HT-29 (cell line): Measurements from ENCODE around the gene DMWD. TPM values are rescaled to one million over a fixed set of nuclear protein-coding genes. Genes with fewer than 3 reads are reported as not detected.
"Not testable (repeated sequence)": the region's sequence is repeated elsewhere in the genome, so short reads cannot be mapped to it uniquely, and the experiment has no call there.

Experiments used
- DNase-seq: peaks from one replicate; pipeline ENCODE4 v3.0.0-alpha.2; 2015; ENCODE audit warnings: low spot score
- total RNA-seq: library from RNA; depleted of rRNA; stranded (reverse); fragments of >200 nt; shearing (Covaris generic); gene quantifications from 2 replicates; pipeline ENCODE4 v1.2.3, GENCODE V29; 2014; rRNA removed

Gene DMWD
- total RNA-seq, 1 experiment from 2014 or later, result 108 TPM

DNA sequence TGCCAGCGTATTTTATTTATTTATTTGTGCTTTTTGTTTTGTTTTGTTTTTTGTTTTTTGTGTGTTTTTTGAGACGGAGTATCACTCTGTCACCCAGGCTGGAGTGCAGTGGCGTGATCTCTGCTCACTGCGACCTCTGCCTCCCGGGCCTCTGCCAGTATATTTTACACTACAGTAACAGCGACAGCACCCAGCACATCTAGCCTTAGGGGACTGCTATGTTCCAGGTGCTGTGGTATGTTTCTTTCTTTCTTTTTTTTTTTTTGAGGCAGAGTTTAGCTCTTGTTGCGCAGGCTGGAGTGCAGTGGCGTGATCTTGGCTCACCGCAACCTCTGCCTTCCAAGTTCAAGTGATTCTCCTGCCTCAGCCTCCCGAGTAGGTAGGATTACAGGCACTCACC, 41.2 kb downstream of the DMWD start:
- not testable (repeated sequence) for DNase-seq

DNA sequence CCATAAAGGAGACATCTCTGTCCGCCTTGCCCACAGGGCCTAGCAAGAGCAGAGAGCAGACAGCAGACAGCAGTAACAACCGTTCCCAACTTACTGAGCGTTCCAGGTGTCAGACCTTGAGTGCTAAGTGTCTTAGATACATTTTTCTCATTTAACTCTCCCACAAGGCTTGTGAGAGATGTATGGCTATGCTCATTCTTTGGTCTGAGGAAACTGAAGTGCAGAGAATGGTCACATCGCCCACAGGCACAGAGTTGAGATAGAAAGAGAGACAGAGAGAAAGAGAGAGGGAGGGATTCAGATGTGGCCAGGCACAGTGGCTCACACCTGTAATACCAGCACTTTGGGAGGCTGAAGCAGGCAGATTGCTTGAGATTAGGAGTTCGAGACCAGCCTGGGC, 45.1 kb downstream of the DMWD start:
- no peak for DNase-seq

DNA sequence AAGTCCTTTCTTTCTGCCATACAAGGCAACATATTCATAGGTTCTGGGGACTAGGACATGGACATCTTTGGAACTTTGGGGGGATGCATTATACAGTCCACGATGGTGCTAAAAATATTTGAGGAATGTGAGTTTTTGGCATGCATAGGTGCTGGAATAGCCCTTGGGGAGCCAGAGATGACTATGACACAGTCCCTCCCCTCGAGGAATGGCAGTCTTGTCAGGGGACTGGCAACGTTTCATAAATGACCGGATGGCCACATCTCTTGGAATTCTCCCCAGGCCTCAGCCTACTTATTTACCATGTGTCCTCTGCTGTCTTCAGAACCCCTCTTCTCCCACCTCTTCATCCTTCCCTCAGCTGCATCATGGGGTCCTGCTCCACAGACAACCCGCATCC, 45.8 kb downstream of the DMWD start:
- no peak for DNase-seq

DNA sequence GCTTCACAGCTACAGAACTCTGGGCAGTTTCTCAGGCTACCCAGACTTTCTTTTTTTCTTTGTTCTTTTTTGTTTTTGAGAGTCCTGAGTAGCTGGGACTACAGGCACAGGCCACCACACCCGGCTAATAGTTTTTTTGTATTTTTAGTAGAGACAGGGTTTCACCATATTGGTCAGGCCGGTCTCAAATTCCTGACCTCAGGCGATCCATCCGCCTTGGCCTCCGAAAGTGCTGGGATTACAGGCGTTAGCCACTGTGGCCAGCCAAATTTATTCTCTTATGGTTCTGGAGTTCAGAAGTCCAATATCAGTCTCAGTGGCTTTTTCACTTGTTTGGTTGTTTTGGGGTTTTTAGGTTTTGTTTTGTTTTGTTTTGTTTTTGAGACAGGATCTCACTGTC, 47.0 kb downstream of the DMWD start:
- no peak for DNase-seq

DNA sequence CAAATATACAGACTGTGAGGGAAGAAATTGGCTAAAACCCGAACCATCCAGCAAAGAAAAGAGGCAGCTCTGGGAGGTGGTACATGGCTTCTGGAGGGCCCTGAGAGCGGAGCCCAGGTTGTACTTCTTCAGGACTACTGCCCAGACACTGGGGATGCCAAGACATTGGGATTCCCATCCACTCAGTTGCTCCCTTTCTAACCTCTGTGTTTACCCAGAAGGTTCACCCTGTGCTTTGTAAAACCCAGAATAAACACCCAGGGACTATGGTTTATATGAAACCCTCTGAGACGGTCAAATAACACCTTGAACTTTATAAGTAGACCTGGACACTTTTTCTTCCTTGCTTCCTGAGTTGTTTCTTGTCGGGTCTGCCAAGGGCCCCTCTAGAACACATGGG, 49.7 kb downstream of the DMWD start:
- DNase-seq, result no peak

DNA sequence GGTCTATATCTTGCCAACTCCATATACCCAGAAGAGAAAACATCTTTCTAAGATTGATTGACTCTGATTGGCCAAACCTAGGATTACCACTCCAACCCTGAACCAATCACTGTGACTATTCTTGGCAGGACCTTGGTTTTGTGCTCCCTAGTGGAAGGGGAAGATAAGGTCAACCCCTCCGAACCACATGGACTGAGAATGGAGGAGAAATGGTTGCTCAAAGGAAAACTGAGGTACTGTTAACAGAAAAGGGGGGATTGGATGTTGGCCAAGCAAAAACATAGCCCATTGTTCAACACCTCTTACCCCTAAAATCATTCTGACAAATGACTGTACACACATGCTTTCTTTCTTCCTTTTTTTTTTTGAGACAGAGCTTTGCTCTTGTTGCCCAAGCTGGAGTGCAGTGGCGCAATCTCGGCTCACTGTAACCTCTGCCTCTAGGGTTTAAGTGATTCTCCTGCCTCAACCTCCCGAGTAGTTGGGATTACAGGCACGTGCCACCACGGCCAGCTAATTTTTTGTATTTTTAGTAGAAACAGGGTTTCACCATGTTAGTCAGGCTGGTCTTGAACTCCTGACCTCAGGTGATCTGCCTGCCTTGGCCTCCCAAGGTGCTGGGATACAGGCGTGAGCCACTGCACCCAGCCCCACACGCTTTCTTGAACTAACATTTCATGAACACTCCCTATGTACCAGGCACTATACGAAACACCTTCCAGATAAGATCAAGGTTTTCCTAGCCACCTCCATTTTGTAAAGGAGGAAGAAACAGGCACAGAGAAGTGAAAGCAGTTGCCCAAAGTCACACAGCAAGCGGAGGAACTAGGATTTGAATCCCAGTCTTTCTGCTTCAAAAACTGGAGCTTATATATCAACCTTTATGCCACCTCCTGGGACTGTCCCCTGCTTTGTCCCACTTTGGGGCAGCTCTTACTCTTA, 52.9 kb downstream of the DMWD start:
- DNase-seq, result no peak

DNA sequence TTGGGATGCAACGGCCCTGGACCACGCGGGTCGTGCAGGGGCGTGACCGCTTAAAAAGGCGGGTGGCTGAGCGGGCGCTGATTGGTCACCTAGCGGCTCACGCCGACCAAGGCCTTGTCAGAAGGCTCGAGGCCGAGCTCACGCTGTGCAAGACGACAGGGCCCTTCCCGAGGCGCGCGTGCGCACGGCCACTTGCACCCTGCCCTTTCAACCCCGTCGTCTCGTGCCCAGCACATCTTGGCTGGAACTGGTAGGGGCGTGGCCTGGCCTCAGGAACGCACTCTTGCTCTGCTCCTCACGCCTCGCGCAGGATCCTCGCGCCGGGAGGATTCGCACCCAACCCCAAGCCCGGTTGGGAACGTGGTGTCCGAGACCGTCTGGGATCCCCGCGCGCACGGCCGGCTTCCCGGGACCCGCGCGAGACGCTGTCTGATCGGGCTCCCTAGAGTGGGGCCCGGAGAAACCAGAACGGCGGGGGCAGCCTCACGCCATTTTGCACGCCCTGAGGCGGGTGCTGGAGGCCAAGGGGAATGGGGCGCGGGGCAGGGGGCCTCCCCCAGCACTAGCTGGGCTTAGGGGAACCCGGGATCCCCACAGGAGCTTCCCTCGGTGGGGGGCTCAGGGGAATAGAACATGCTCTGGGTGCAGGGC, 59.4 kb downstream of the DMWD start, which contains the start of gene MEIOSIN:
Gene MEIOSIN (plus strand): TSS at position 280 of the 651 bp plus-strand sequence. CDS start 1,938 bp downstream, outside the sequence.
- DNase-seq, result no peak

Other genes with a start within 250 kb of the DMWD start
- gene OPA3, start 208.0 kb downstream of the DMWD start, total RNA-seq, result 20.5 and 23.0 TPM in 2 replicates
- not detected in 2 replicates for gene GPR4, start 190.6 kb downstream of the DMWD start, total RNA-seq
- 38.2 and 39.5 TPM in 2 replicates for gene EML2, start 153.4 kb downstream of the DMWD start, total RNA-seq
- gene GIPR, start 124.6 kb downstream of the DMWD start, total RNA-seq, result 4.3 and 5.1 TPM in 2 replicates
- gene SNRPD2, start 100.9 kb downstream of the DMWD start, total RNA-seq, result 802 and 867 TPM in 2 replicates
- 34.7 and 36.4 TPM in 2 replicates for gene QPCTL, start 100.2 kb downstream of the DMWD start, total RNA-seq
- 44.4 and 57.6 TPM in 2 replicates for gene FBXO46, start 61.9 kb downstream of the DMWD start, total RNA-seq
- not detected in 2 replicates for gene MEIOSIN, start 59.4 kb downstream of the DMWD start, total RNA-seq
- 26.8 and 28.6 TPM in 2 replicates for gene SIX5, start 23.6 kb downstream of the DMWD start, total RNA-seq
- gene DMPK, start 10.4 kb downstream of the DMWD start, total RNA-seq, result 31.1 and 45.7 TPM in 2 replicates
- gene RSPH6A, start 22.5 kb upstream of the DMWD start, total RNA-seq, result not detected in 2 replicates
- gene SYMPK, start 70.3 kb upstream of the DMWD start, total RNA-seq, result 114 and 117 TPM in 2 replicates
- 6.1 and 10.7 TPM in 2 replicates for gene FOXA3, start 71.5 kb upstream of the DMWD start, total RNA-seq
- 119 and 125 TPM in 2 replicates for gene IRF2BP1, start 93.3 kb upstream of the DMWD start, total RNA-seq
- 8.5 and 10.2 TPM in 2 replicates for gene MYPOP, start 109.8 kb upstream of the DMWD start, total RNA-seq
- not detected in 2 replicates for gene NANOS2, start 121.9 kb upstream of the DMWD start, total RNA-seq
- not detected in 2 replicates for gene NOVA2, start 181.0 kb upstream of the DMWD start, total RNA-seq
- gene CCDC61, start 202.6 kb upstream of the DMWD start, total RNA-seq, result 20.3 and 24.4 TPM in 2 replicates
- gene PGLYRP1, start 230.2 kb upstream of the DMWD start, total RNA-seq, result not detected in 2 replicates
- gene IGFL4, start 248.2 kb upstream of the DMWD start, total RNA-seq, result 4.2 and 6.8 TPM in 2 replicates